ENCODE results near the gene FHIT. TPM values are rescaled to one million over a fixed set of nuclear protein-coding genes. Genes with fewer than 3 reads are reported as not detected.

The FHIT gene
- total RNA-seq, 2 experiments from 2014 or later: 86.0 to 90.6 TPM

- Histone ChIP-seq H3K27me3 (ENCODE audit: control insufficient read depth in 1 of 2, insufficient read depth in 2 of 2, low read length in 2 of 2) (no peaks in the 10 kb centered on the region), H3K4me3 (ENCODE audit: low read length) (no peak overlapping the region), H3K36me3 (ENCODE audit: insufficient read depth, low read length) (no peaks in the 10 kb centered on the region), H3K4me1 (ENCODE audit: insufficient read depth, low read length) (peaks cover 10% of the 10 kb centered on the region), H3K9me3 (ENCODE audit: control insufficient read depth in 1 of 2, insufficient read depth in 1 of 2, low read length in 2 of 2) (no peaks in the 10 kb centered on the region), H3K27ac (ENCODE audit: low read depth in 1 of 2, low read length in 2 of 2) (no peak overlapping the region)
- H3K27ac Mint-ChIP-seq: no peak overlapping the region
- intact Hi-C loops (cut with DNase I, micrococcal nuclease): no loop called here
- peaks cover 8% of the 10 kb centered on the region for H3K9me3 Mint-ChIP-seq
- H3K4me3 Mint-ChIP-seq: no peak overlapping the region
- ChIA-PET CTCF (no interaction called here), POLR2A (interaction anchor here (1.0 kb wide), 1 partner anchor 262 kb away, joined by 3 read pairs; no protein-coding TSS in a partner anchor)
- no peak for TF ChIP-seq CTCF (IDR thresholded peaks at IDR 0.05)
- ATAC-seq (ENCODE audit: poor library complexity) (no peak), DNase-seq (no peak)
- no peaks in the 10 kb centered on the region for H3K27me3 Mint-ChIP-seq
- peaks cover 6% of the 10 kb centered on the region for H3K36me3 Mint-ChIP-seq (ENCODE audit: low read depth)
- H3K4me1 Mint-ChIP-seq (ENCODE audit: low read depth): no peaks in the 10 kb centered on the region
Observed at GRCh38 chr3:59714066-59714465, 1537.2 kb downstream of the FHIT start.

- no peak overlapping the region for H3K27ac ChIP-seq (ENCODE audit: low read depth in 1 of 2, low read length in 2 of 2)
- DNase-seq (no peak), ATAC-seq (ENCODE audit: poor library complexity) (no peak)
- ChIA-PET POLR2A (interaction anchor here (0.6 to 1.0 kb wide), 3 partner anchors 15 to 62 kb away, joined by 3 to 6 read pairs (median 4); no protein-coding TSS in a partner anchor), CTCF (interaction anchor here (1.2 kb wide), 1 partner anchor 9 kb away, joined by 3 read pairs; no protein-coding TSS in a partner anchor)
- no peaks in the 10 kb centered on the region for H3K4me1 Mint-ChIP-seq (ENCODE audit: low read depth)
- intact Hi-C loops (cut with DNase I, micrococcal nuclease): no loop called here
- no peak overlapping the region for H3K27ac Mint-ChIP-seq
- no peak overlapping the region for H3K4me3 Mint-ChIP-seq
- H3K9me3 ChIP-seq (ENCODE audit: control insufficient read depth in 1 of 2, insufficient read depth in 1 of 2, low read length in 2 of 2): no peaks in the 10 kb centered on the region
- no peaks in the 10 kb centered on the region for H3K27me3 Mint-ChIP-seq
- no peaks in the 10 kb centered on the region for H3K27me3 ChIP-seq (ENCODE audit: control insufficient read depth in 1 of 2, insufficient read depth in 2 of 2, low read length in 2 of 2)
- H3K36me3 ChIP-seq (ENCODE audit: insufficient read depth, low read length): no peaks in the 10 kb centered on the region
- no peak for TF ChIP-seq CTCF (IDR thresholded peaks at IDR 0.05)
- H3K9me3 Mint-ChIP-seq: peaks cover 8% of the 10 kb centered on the region
- H3K4me3 ChIP-seq (ENCODE audit: low read length): no peak overlapping the region
- H3K36me3 Mint-ChIP-seq (ENCODE audit: low read depth): peaks cover 6% of the 10 kb centered on the region
- peaks cover 10% of the 10 kb centered on the region for H3K4me1 ChIP-seq (ENCODE audit: insufficient read depth, low read length)
Observed at GRCh38 chr3:59710554-59710953, 1540.7 kb downstream of the FHIT start.

- Mint-ChIP-seq H3K4me1 (ENCODE audit: low read depth) (no peaks in the 10 kb centered on the region), H3K36me3 (ENCODE audit: low read depth) (peaks cover 6% of the 10 kb centered on the region), H3K27ac (no peak overlapping the region), H3K9me3 (peaks cover 8% of the 10 kb centered on the region), H3K27me3 (no peaks in the 10 kb centered on the region), H3K4me3 (no peak overlapping the region)
- Histone ChIP-seq H3K27ac (ENCODE audit: low read depth in 1 of 2, low read length in 2 of 2) (peak overlapping the region in 1 of 2 donors; percentile 40), H3K36me3 (ENCODE audit: insufficient read depth, low read length) (no peaks in the 10 kb centered on the region), H3K4me3 (ENCODE audit: low read length) (peak overlapping the region; percentile 7), H3K27me3 (ENCODE audit: control insufficient read depth in 1 of 2, insufficient read depth in 2 of 2, low read length in 2 of 2) (no peaks in the 10 kb centered on the region), H3K4me1 (ENCODE audit: insufficient read depth, low read length) (peaks cover 10% of the 10 kb centered on the region), H3K9me3 (ENCODE audit: control insufficient read depth in 1 of 2, insufficient read depth in 1 of 2, low read length in 2 of 2) (no peaks in the 10 kb centered on the region)
- TF ChIP-seq CTCF (IDR thresholded peaks at IDR 0.05): no peak
- intact Hi-C loops (cut with DNase I, micrococcal nuclease): no loop called here
- ChIA-PET POLR2A (interaction anchor here (0.6 to 1.0 kb wide), 3 partner anchors 15 to 63 kb away, joined by 3 to 6 read pairs (median 4); no protein-coding TSS in a partner anchor), CTCF (interaction anchor here (1.2 kb wide), 1 partner anchor 9 kb away, joined by 3 read pairs; no protein-coding TSS in a partner anchor)
- peak in 4 of 14 experiments; percentile 8 to 47 (median 32) for DNase-seq
- peak; percentile 59 for ATAC-seq (ENCODE audit: poor library complexity)
Observed at GRCh38 chr3:59709702-59710553, 1541.3 kb downstream of the FHIT start.

Measured in CD4-positive, alpha-beta T cell (primary cell).